A673 (cell line): ENCODE results near the gene ARSG. TPM values are rescaled to one million over a fixed set of nuclear protein-coding genes. Genes with fewer than 3 reads are reported as not detected.
A peak's percentile ranks its signal among the peaks of the same experiment; 100 is the strongest.

Source experiments
- BruUV-seq: library from RNA; stranded (reverse); fragments of 400-500 nt; replicated peaks from 2 replicates; lab custom pipeline; 2021; lab: Mats Ljungman, UMichigan
- CTCF ChIA-PET: fragments of 300-600 bp; sonication (Branson Sonifier 250); formaldehyde crosslinking; loops from one replicate; lab custom pipeline; 2022; ENCODE audit warnings: antibody characterized with exemption; lab: Charles Lee
- POLR2A ChIA-PET: fragments of 300-600 bp; sonication (Branson Sonifier 250); formaldehyde crosslinking; loops from one replicate; lab custom pipeline; 2022; ENCODE audit warnings: antibody characterized with exemption; ENCODE audit not compliant: low non-redundant PET; lab: Charles Lee
- DNase-seq: peaks from one replicate; pipeline ENCODE4 v3.0.0-alpha.2; 2015; ENCODE audit warnings: low spot score
- H3K27ac ChIP-seq: fragments of 200-600 bp; sonication (generic); 2 replicates; pipeline ENCODE4 v1.5.1; 2016; ENCODE audit warnings: mixed run types, low read depth, mild to moderate bottlenecking, mixed read lengths, antibody characterized with exemption, low read length; ENCODE audit not compliant: poor library complexity, severe bottlenecking
- H3K27me3 ChIP-seq: fragments of 200-600 bp; sonication (generic); replicated peaks from 2 replicates; pipeline ENCODE4 v1.6.1; 2017; ENCODE audit warnings: mixed run types, low read depth, mild to moderate bottlenecking, mixed read lengths, antibody characterized with exemption, low read length; ENCODE audit not compliant: insufficient read depth, poor library complexity
- H3K36me3 ChIP-seq: fragments of 200-600 bp; sonication (generic); 2 replicates; pipeline ENCODE4 v1.6.1; 2016; ENCODE audit warnings: mixed run types, mild to moderate bottlenecking, mixed read lengths, antibody characterized with exemption, low read length; ENCODE audit not compliant: insufficient read depth, poor library complexity, severe bottlenecking
- H3K4me1 ChIP-seq: fragments of 200-600 bp; sonication (generic); 2 replicates; pipeline ENCODE4 v1.6.1; 2017; ENCODE audit warnings: mixed run types, mild to moderate bottlenecking, mixed read lengths, antibody characterized with exemption, low read length; ENCODE audit not compliant: insufficient read depth, poor library complexity, severe bottlenecking
- H3K4me3 ChIP-seq: fragments of 200-600 bp; sonication (generic); 2 replicates; pipeline ENCODE4 v1.5.1; 2016; ENCODE audit warnings: low read depth, mixed run types, mild to moderate bottlenecking, mixed read lengths, low read length; ENCODE audit not compliant: poor library complexity, severe bottlenecking
- H3K9me3 ChIP-seq: fragments of 200-600 bp; sonication (generic); 2 replicates; pipeline ENCODE4 v1.6.1; 2016; ENCODE audit warnings: mixed run types, low read depth, mild to moderate bottlenecking, mixed read lengths, antibody characterized with exemption, low read length; ENCODE audit not compliant: poor library complexity, severe bottlenecking
- EZH2 ChIP-seq: fragments of 200-600 bp; sonication (generic); IDR thresholded peaks from 2 replicates; pipeline ENCODE4 v1.6.1; 2017; ENCODE audit warnings: borderline replicate concordance, low read depth, mild to moderate bottlenecking, mixed read lengths, antibody characterized with exemption, low read length; ENCODE audit not compliant: poor library complexity, severe bottlenecking
- intact Hi-C: fragments of 100-400 bp; cut with micrococcal nuclease; formaldehyde crosslinking; loops from one replicate; pipeline ENCODE4 v1.10.0; 2022; ENCODE audit not compliant: unreplicated experiment
- total RNA-seq: library from RNA; stranded (reverse); gene quantifications from 2 replicates; pipeline ENCODE4 v1.2.3, GENCODE V29; 2021
- TF ChIP-seq, protein P1 (sequence below): fragments of 300-800, 200-600 bp; sonication (generic); conservative IDR thresholded peaks from 2 replicates; pipeline ENCODE4 v1.5.1; 2017; ENCODE audit warnings: low read depth, mild to moderate bottlenecking, antibody characterized with exemption, low read length, moderate library complexity, mixed read lengths

Gene ARSG
- total RNA-seq, 1 experiment from 2014 or later, result 1.0 TPM

DNA sequence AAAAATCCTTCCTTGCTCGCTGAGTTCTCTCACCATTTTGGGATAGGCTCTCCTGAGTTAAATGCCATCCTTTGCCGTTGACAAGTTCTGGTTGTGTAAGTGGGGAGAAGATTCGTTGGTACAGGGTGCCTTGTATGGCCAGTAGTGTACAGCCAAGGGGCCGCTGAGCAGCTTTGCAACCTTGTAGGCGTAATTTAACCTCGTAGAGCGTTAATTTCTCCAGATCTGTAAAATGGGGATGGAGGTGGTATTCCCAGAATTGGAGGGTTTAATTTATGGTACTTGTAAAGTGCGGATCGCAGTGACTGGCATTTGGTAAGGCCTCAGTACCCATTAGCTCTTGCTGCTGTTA is 1.4 kb downstream of the ARSG start:
- Histone ChIP-seq H3K4me3 (peak overlapping the region; percentile 67), H3K9me3 (no peaks in the 10 kb centered on the region), H3K4me1 (peaks cover 12% of the 10 kb centered on the region), H3K27ac (no peak overlapping the region), H3K36me3 (no peaks in the 10 kb centered on the region), H3K27me3 (peaks cover 18% of the 10 kb centered on the region)
- TF ChIP-seq, protein P1, sequence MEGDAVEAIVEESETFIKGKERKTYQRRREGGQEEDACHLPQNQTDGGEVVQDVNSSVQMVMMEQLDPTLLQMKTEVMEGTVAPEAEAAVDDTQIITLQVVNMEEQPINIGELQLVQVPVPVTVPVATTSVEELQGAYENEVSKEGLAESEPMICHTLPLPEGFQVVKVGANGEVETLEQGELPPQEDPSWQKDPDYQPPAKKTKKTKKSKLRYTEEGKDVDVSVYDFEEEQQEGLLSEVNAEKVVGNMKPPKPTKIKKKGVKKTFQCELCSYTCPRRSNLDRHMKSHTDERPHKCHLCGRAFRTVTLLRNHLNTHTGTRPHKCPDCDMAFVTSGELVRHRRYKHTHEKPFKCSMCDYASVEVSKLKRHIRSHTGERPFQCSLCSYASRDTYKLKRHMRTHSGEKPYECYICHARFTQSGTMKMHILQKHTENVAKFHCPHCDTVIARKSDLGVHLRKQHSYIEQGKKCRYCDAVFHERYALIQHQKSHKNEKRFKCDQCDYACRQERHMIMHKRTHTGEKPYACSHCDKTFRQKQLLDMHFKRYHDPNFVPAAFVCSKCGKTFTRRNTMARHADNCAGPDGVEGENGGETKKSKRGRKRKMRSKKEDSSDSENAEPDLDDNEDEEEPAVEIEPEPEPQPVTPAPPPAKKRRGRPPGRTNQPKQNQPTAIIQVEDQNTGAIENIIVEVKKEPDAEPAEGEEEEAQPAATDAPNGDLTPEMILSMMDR, result no peak
- no peak for TF ChIP-seq EZH2
- BruUV-seq, result no TSS peak
- ChIA-PET POLR2A (no interaction called here), CTCF (no interaction called here)
- DNase-seq, result no peak
- intact Hi-C loops, result no loop called here

DNA sequence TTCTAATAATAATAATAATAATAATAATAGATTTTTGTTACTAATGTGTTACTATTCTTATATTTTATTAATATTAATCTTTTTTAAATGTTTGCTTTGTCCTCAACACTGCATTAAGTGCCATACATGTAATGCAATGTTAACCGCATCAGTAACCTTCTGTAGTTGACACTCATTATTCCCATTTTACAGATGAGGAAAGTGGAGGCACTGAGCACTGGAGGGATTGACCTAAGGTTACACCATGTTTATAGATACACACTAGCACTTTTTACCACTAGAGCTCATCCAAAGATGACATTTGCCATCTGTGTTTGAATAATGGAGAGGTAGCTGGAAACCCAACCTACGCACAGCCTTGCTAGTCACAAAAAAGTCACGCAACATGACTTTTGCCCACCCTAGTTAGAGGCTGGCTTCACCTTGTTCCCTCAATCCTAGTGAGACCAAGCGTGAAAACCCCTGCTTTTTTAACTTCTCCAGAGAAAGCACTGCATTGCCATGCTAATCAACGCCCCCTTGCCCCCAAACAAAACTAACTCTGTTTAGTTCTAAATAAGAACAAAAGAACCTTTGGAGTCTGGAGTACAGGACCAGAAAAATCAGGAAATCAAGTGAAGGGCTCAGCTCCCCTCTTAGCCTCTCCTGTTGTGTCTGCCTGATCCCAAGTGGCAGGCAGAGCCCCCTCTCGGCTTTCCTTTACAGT is 2.3 kb downstream of the ARSG start:
- no peak for TF ChIP-seq EZH2
- TF ChIP-seq, protein P1, result no peak
- Histone ChIP-seq H3K27me3 (peaks cover 18% of the 10 kb centered on the region), H3K4me3 (no peak overlapping the region), H3K36me3 (no peaks in the 10 kb centered on the region), H3K9me3 (no peaks in the 10 kb centered on the region), H3K4me1 (peaks cover 12% of the 10 kb centered on the region), H3K27ac (no peak overlapping the region)
- POLR2A ChIA-PET, result no interaction called here
- CTCF ChIA-PET, result no interaction called here
- no TSS peak for BruUV-seq
- intact Hi-C loops, result no loop called here
- no peak for DNase-seq

DNA sequence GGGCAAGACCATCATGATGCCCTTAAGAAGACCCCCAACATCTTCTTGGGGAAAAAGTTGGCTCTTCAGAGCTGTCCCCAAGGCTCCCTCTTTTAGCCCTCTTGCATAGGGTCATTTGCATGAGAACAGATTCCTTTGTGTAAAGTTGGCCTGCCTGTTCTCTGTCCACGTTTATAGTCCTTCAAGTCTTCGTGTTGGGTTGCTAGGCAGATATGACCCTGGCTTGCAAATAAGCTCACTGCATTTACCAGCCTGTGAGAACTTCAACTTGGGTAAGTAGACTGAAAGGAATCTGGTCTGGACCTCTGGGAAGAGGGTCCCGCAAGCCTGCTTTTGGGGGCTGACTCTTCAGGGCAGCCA is 2.9 kb downstream of the ARSG start:
- no TSS peak for BruUV-seq
- Histone ChIP-seq H3K4me3 (no peak overlapping the region), H3K36me3 (no peaks in the 10 kb centered on the region), H3K9me3 (no peaks in the 10 kb centered on the region), H3K27me3 (peaks cover 18% of the 10 kb centered on the region), H3K4me1 (peaks cover 12% of the 10 kb centered on the region), H3K27ac (no peak overlapping the region)
- POLR2A ChIA-PET, result no interaction called here
- DNase-seq, result no peak
- TF ChIP-seq EZH2, result no peak
- TF ChIP-seq, protein P1, result no peak
- CTCF ChIA-PET, result no interaction called here
- intact Hi-C loops, result no loop called here
